ENCODE results near the gene C1orf226. TPM values are rescaled to one million over a fixed set of nuclear protein-coding genes. Genes with fewer than 3 reads are reported as not detected.

Gene C1orf226
- total and polyA plus RNA-seq, 2 experiments from 2014 or later: 2.7 to 12.5 TPM

DNA sequence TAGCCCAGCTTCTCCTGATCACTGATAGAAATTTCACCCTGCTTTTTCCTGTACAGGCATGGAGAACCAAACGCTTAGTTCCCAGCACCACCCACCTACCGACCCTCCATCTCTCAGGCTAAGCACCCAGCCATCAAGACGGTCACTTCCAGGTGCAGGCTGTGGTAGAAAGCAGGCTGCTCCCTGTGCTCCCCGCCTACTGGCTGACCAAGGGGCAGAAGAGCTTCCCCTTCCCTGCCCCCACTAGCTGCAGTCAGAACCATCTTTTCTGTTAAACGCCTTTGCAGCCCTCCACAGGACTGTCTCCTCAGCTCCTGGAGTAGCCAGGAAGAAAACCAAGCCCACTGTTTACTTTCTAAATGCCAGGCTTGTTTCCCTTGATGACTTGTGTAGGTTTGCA, 27.8 kb upstream of the C1orf226 start:
- Mint-ChIP-seq H3K27ac (peak overlapping the region; percentile 88), H3K4me1 (peaks cover 23% of the 10 kb centered on the region)

DNA sequence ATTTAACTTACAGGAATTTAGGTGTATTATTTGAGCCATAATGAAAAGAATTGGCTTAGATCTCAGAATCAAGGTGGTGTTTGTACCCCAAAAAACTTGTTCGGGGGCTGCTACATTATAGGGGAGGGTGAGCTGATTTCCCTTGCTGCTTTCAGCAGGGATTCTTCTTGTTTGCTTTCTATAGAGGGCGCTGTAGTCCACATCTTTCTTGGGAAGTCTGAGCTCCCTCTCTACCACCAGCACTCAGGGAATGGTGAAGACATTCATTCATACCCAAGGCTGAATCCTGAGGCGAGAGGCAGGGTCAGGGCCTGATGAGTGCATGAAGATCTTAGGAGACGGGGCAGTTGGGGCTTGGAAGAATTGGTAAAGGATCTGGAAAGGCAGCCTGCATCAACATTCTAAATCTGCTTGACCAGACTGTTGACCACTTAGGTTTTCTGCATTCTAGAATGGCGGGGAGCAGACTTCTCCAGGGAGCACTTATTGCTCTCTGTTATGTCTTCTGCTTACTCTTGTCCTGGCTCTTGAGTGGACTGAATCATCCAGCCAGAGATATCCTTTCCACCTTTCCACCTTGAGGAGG, 23.8 kb upstream of the C1orf226 start:
- Mint-ChIP-seq H3K27me3 (ENCODE audit: insufficient read depth, low read depth, poor library complexity) (peaks cover 5% of the 10 kb centered on the region), H3K27ac (peak overlapping the region; percentile 68; the same call in 1 of the 2 replicates), H3K4me1 (peaks cover 14% of the 10 kb centered on the region), H3K4me3 (no peak overlapping the region), H3K9me3 (no peaks in the 10 kb centered on the region), H3K36me3 (ENCODE audit: low read depth) (peaks cover 41% of the 10 kb centered on the region)
- Histone ChIP-seq H3F3A (replicated peaks; ENCODE audit: low read depth) (no peaks in the 10 kb centered on the region), H3K27me3 (ENCODE audit: insufficient read depth) (no peaks in the 10 kb centered on the region), H3K9me2 (ENCODE audit: insufficient read depth) (no peaks in the 10 kb centered on the region), H3K36me3 (ENCODE audit: insufficient read depth) (no peaks in the 10 kb centered on the region), H4K20me1 (replicated peaks; ENCODE audit: insufficient read depth) (no peaks in the 10 kb centered on the region), H2AFZ (no peak overlapping the region), H3K27ac (ENCODE audit: low read depth) (no peak overlapping the region), H3K4me1 (ENCODE audit: insufficient read depth) (peaks cover 9% of the 10 kb centered on the region; the same call in 1 of the 2 replicates), H3K4me2 (no peak overlapping the region), H3K79me2 (replicated peaks; ENCODE audit: insufficient read depth) (no peaks in the 10 kb centered on the region), H3K4me3 (no peak overlapping the region)
- ATAC-seq (peak; percentile 89), DNase-seq (ENCODE audit: low spot score) (peak; percentile 88)
- TF ChIP-seq CREB1 (CRISPR knock-in tag; IDR thresholded peaks at IDR 0.05; ENCODE audit: low read depth): no peak
- TF ChIP-seq, protein P1, sequence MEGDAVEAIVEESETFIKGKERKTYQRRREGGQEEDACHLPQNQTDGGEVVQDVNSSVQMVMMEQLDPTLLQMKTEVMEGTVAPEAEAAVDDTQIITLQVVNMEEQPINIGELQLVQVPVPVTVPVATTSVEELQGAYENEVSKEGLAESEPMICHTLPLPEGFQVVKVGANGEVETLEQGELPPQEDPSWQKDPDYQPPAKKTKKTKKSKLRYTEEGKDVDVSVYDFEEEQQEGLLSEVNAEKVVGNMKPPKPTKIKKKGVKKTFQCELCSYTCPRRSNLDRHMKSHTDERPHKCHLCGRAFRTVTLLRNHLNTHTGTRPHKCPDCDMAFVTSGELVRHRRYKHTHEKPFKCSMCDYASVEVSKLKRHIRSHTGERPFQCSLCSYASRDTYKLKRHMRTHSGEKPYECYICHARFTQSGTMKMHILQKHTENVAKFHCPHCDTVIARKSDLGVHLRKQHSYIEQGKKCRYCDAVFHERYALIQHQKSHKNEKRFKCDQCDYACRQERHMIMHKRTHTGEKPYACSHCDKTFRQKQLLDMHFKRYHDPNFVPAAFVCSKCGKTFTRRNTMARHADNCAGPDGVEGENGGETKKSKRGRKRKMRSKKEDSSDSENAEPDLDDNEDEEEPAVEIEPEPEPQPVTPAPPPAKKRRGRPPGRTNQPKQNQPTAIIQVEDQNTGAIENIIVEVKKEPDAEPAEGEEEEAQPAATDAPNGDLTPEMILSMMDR (conservative IDR thresholded peaks at IDR 0.05; ENCODE audit: low read depth in 2 of 2): peak; percentile 77 to 83

More for the DNA sequence above, 27.8 kb upstream of the C1orf226 start:
- Mint-ChIP-seq H3K4me3 (no peak overlapping the region), H3K36me3 (ENCODE audit: low read depth) (peaks cover 29% of the 10 kb centered on the region), H3K9me3 (no peaks in the 10 kb centered on the region), H3K27me3 (ENCODE audit: insufficient read depth, low read depth, poor library complexity) (peaks cover 10% of the 10 kb centered on the region)
- Histone ChIP-seq H3K27ac (ENCODE audit: low read depth) (no peak overlapping the region), H3K9me2 (ENCODE audit: insufficient read depth) (no peaks in the 10 kb centered on the region), H3K27me3 (ENCODE audit: insufficient read depth) (no peaks in the 10 kb centered on the region), H3K4me2 (no peak overlapping the region; the same call in 1 of the 2 replicates), H3K4me3 (no peak overlapping the region), H4K20me1 (replicated peaks; ENCODE audit: insufficient read depth) (no peaks in the 10 kb centered on the region), H3K4me1 (ENCODE audit: insufficient read depth) (peaks cover 9% of the 10 kb centered on the region; the same call in 1 of the 2 replicates), H3K79me2 (replicated peaks; ENCODE audit: insufficient read depth) (no peaks in the 10 kb centered on the region), H3F3A (replicated peaks; ENCODE audit: low read depth) (no peaks in the 10 kb centered on the region), H2AFZ (no peak overlapping the region), H3K36me3 (ENCODE audit: insufficient read depth) (no peaks in the 10 kb centered on the region)
- ATAC-seq: peak; percentile 43
- DNase-seq (ENCODE audit: low spot score): no peak
- TF ChIP-seq, protein P2, sequence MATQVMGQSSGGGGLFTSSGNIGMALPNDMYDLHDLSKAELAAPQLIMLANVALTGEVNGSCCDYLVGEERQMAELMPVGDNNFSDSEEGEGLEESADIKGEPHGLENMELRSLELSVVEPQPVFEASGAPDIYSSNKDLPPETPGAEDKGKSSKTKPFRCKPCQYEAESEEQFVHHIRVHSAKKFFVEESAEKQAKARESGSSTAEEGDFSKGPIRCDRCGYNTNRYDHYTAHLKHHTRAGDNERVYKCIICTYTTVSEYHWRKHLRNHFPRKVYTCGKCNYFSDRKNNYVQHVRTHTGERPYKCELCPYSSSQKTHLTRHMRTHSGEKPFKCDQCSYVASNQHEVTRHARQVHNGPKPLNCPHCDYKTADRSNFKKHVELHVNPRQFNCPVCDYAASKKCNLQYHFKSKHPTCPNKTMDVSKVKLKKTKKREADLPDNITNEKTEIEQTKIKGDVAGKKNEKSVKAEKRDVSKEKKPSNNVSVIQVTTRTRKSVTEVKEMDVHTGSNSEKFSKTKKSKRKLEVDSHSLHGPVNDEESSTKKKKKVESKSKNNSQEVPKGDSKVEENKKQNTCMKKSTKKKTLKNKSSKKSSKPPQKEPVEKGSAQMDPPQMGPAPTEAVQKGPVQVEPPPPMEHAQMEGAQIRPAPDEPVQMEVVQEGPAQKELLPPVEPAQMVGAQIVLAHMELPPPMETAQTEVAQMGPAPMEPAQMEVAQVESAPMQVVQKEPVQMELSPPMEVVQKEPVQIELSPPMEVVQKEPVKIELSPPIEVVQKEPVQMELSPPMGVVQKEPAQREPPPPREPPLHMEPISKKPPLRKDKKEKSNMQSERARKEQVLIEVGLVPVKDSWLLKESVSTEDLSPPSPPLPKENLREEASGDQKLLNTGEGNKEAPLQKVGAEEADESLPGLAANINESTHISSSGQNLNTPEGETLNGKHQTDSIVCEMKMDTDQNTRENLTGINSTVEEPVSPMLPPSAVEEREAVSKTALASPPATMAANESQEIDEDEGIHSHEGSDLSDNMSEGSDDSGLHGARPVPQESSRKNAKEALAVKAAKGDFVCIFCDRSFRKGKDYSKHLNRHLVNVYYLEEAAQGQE (IDR thresholded peaks at IDR 0.05; ENCODE audit: unreplicated experiment): no peak
- TF ChIP-seq JUNB (IDR thresholded peaks at IDR 0.05; ENCODE audit: unreplicated experiment) (no peak), POLR2AphosphoS5 (IDR thresholded peaks at IDR 0.05; ENCODE audit: low read depth) (no peak), CREB1 (CRISPR knock-in tag; IDR thresholded peaks at IDR 0.05; ENCODE audit: low read depth) (no peak), ZNF331 (CRISPR knock-in tag; IDR thresholded peaks at IDR 0.05; ENCODE audit: low read depth) (no peak), NANOG (IDR thresholded peaks at IDR 0.05; ENCODE audit: borderline replicate concordance) (no peak), EZH2phosphoT487 (IDR thresholded peaks at IDR 0.05; ENCODE audit: unreplicated experiment) (no peak)
- TF ChIP-seq, protein P3, sequence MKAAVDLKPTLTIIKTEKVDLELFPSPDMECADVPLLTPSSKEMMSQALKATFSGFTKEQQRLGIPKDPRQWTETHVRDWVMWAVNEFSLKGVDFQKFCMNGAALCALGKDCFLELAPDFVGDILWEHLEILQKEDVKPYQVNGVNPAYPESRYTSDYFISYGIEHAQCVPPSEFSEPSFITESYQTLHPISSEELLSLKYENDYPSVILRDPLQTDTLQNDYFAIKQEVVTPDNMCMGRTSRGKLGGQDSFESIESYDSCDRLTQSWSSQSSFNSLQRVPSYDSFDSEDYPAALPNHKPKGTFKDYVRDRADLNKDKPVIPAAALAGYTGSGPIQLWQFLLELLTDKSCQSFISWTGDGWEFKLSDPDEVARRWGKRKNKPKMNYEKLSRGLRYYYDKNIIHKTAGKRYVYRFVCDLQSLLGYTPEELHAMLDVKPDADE (IDR thresholded peaks at IDR 0.05): no peak
